OCI-LY1 (cell line): ENCODE data around the gene ATP8A2.

Experiments
- H2AFZ ChIP-seq: fragments of 200-600 bp; sonication (generic), shearing (Covaris generic); 2 replicates; pipeline ENCODE4 v1.6.0; 2014; ENCODE audit warnings: antibody characterized with exemption, mild to moderate bottlenecking, low read length
- H3F3A ChIP-seq: fragments of 200-600 bp; sonication (generic), shearing (Covaris generic); 2 replicates; pipeline ENCODE4 v1.6.0; 2014; ENCODE audit warnings: mild to moderate bottlenecking, antibody characterized with exemption, low read length, moderate library complexity; ENCODE audit not compliant: insufficient read depth
- H3K27ac ChIP-seq: fragments of 200-600 bp; sonication (generic); 2 replicates; pipeline ENCODE4 v1.5.1; 2014; ENCODE audit warnings: low read length, mixed run types, mild to moderate bottlenecking, low read depth; ENCODE audit not compliant: poor library complexity, severe bottlenecking
- H3K27me3 ChIP-seq: fragments of 200-600 bp; sonication (generic); 2 replicates; pipeline ENCODE4 v1.6.0; 2014; ENCODE audit warnings: antibody characterized with exemption, mild to moderate bottlenecking, low read length, moderate library complexity; ENCODE audit not compliant: insufficient read depth
- H3K36me3 ChIP-seq: fragments of 200-600 bp; sonication (generic); 2 replicates; pipeline ENCODE4 v1.6.1; 2014; ENCODE audit warnings: mild to moderate bottlenecking, antibody characterized with exemption, low read length, moderate library complexity, mixed read lengths; ENCODE audit not compliant: insufficient read depth
- H3K4me1 ChIP-seq: fragments of 200-600 bp; sonication (generic); 2 replicates; pipeline ENCODE4 v1.5.1; 2014; ENCODE audit warnings: mild to moderate bottlenecking, low read length, moderate library complexity; ENCODE audit not compliant: insufficient read depth, severe bottlenecking
- H3K4me2 ChIP-seq: fragments of 200-600 bp; sonication (generic), shearing (Covaris generic); 2 replicates; pipeline ENCODE4 v1.6.1; 2014; ENCODE audit warnings: low read length
- H3K4me3 ChIP-seq: fragments of 200-600 bp; sonication (generic); 2 replicates; pipeline ENCODE4 v1.5.1; 2014; ENCODE audit warnings: low read length, low read depth, mild to moderate bottlenecking, mixed read lengths; ENCODE audit not compliant: poor library complexity, severe bottlenecking
- H3K79me2 ChIP-seq: fragments of 200-600 bp; shearing (Covaris generic); 2 replicates; pipeline ENCODE4 v1.6.1; 2016; ENCODE audit warnings: mixed run types, low read length, mixed read lengths; ENCODE audit not compliant: insufficient read depth
- H3K9ac ChIP-seq: fragments of 200-600 bp; sonication (generic), shearing (Covaris generic); 2 replicates; pipeline ENCODE4 v1.6.1; 2014; ENCODE audit warnings: mild to moderate bottlenecking, low read length, mixed read lengths
- H3K9me2 ChIP-seq: fragments of 200-600 bp; sonication (generic), shearing (Covaris generic); 2 replicates; pipeline ENCODE4 v1.6.1; 2014; ENCODE audit warnings: low read depth, mild to moderate bottlenecking, low read length, mixed read lengths
- H3K9me3 ChIP-seq: fragments of 200-600 bp; shearing (Covaris generic); 2 replicates; pipeline ENCODE4 v1.6.1; 2014; ENCODE audit warnings: low read length, mixed read lengths
- H4K20me1 ChIP-seq: fragments of 200-600 bp; sonication (generic), shearing (Covaris generic); 2 replicates; pipeline ENCODE4 v1.6.0; 2016; ENCODE audit warnings: mild to moderate bottlenecking, low read length; ENCODE audit not compliant: insufficient read depth
- CTCF ChIP-seq: fragments of 200-600 bp; sonication (generic), shearing (Covaris generic); IDR thresholded peaks from 2 replicates; pipeline ENCODE4 v1.5.1; 2017; ENCODE audit warnings: mild to moderate bottlenecking, antibody characterized with exemption, low read length, moderate library complexity, mixed read lengths
- EZH2 ChIP-seq: fragments of 200-600 bp; sonication (generic), shearing (Covaris generic); IDR thresholded peaks from 2 replicates; pipeline ENCODE4 v1.8.0; 2017; ENCODE audit warnings: borderline replicate concordance, mixed run types, mild to moderate bottlenecking, antibody characterized with exemption, low read length, moderate library complexity, mixed read lengths

Gene ATP8A2

DNA sequence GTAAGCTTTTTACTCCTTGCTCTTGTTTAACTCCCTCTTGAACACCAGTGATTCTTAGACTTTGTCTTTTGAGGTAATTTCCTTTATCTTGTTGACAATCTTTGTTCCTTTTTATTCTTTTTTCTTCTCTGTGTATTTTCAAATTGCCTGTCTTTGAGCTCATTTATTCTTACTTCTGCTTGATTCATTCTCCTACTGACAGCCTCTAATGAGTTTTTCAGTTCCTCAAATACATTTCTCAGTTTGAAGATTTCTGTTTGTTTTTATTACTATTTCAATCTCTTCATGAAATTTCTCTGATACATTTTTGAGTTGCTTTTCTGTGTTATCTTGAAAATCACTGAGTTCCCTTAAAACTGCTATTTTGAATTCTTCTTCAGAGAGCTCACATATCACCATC, 154.1 kb downstream of the ATP8A2 start:
- H3K27ac ChIP-seq = no peak overlapping the region
- no peak overlapping the region for H2AFZ ChIP-seq
- no peaks in the 10 kb centered on the region for H3K79me2 ChIP-seq
- H3K4me3 ChIP-seq = no peak overlapping the region
- H3K9me2 ChIP-seq = no peaks in the 10 kb centered on the region
- H3K4me1 ChIP-seq = no peaks in the 10 kb centered on the region
- TF ChIP-seq CTCF = no peak
- TF ChIP-seq EZH2 = no peak
- H3F3A ChIP-seq = no peaks in the 10 kb centered on the region
- no peaks in the 10 kb centered on the region for H4K20me1 ChIP-seq
- no peak overlapping the region for H3K9ac ChIP-seq
- H3K36me3 ChIP-seq = no peaks in the 10 kb centered on the region
- no peak overlapping the region for H3K4me2 ChIP-seq
- no peaks in the 10 kb centered on the region for H3K27me3 ChIP-seq
- 0 out of 2 replicates have a peak, but pooled peaks cover 3% of the 10 kb centered on the region for H3K9me3 ChIP-seq

GRCh38 chr13:25528266-25528665, 156.5 kb downstream of the ATP8A2 start:
- no peak overlapping the region for H2AFZ ChIP-seq
- TF ChIP-seq CTCF = no peak
- no peak for TF ChIP-seq EZH2
- H3K79me2 ChIP-seq = no peaks in the 10 kb centered on the region
- H3F3A ChIP-seq = no peaks in the 10 kb centered on the region
- no peaks in the 10 kb centered on the region for H3K4me1 ChIP-seq
- H3K9ac ChIP-seq = no peak overlapping the region
- H3K9me2 ChIP-seq = no peaks in the 10 kb centered on the region
- no peaks in the 10 kb centered on the region for H3K36me3 ChIP-seq
- no peak overlapping the region for H3K27ac ChIP-seq
- no peaks in the 10 kb centered on the region for H3K27me3 ChIP-seq
- H3K9me3 ChIP-seq = 0 out of 2 replicates have a peak, but pooled peaks cover 3% of the 10 kb centered on the region
- no peaks in the 10 kb centered on the region for H4K20me1 ChIP-seq
- no peak overlapping the region for H3K4me3 ChIP-seq
- H3K4me2 ChIP-seq = no peak overlapping the region

DNA sequence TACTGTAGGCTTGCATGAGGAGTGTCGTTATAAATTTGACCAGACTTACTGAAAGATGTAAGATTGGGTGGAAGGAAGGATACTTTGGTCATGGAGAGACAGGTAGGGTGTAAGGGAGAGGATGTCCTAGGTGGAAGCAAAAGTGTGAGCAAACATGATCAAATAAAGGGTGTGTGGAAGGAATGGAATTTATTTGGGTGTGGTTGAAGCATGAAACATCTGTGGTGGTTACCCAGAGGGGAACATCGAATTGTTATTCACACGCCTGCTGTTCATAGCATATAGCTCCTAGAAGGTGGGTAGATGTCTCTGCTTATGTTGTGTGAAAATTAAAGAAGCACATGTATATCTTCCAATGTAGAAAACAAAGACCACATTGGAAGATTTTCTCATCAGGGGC, 157.7 kb downstream of the ATP8A2 start:
- TF ChIP-seq EZH2 (no peak), CTCF (no peak)

More for the DNA sequence above, 157.7 kb downstream of the ATP8A2 start:
- H2AFZ ChIP-seq = no peak overlapping the region
- no peak overlapping the region for H3K9ac ChIP-seq
- no peaks in the 10 kb centered on the region for H3K9me2 ChIP-seq
- H3K9me3 ChIP-seq = 0 out of 2 replicates have a peak, but pooled peaks cover 3% of the 10 kb centered on the region
- H3K4me1 ChIP-seq = no peaks in the 10 kb centered on the region
- H3K27ac ChIP-seq = no peak overlapping the region
- no peaks in the 10 kb centered on the region for H3K36me3 ChIP-seq
- H3K27me3 ChIP-seq = no peaks in the 10 kb centered on the region
- no peaks in the 10 kb centered on the region for H4K20me1 ChIP-seq
- no peaks in the 10 kb centered on the region for H3K79me2 ChIP-seq
- no peak overlapping the region for H3K4me3 ChIP-seq
- H3F3A ChIP-seq = no peaks in the 10 kb centered on the region
- H3K4me2 ChIP-seq = no peak overlapping the region
